GM21367 (cell line): Measurements from ENCODE around the gene LYZL4.

ENCODE experiments used
- ATAC-seq: cut with Tn5 transposase; IDR thresholded peaks from one replicate; pipeline ENCODE4 v1.9.1; 2021; ENCODE audit not compliant: unreplicated experiment

The LYZL4 gene

DNA sequence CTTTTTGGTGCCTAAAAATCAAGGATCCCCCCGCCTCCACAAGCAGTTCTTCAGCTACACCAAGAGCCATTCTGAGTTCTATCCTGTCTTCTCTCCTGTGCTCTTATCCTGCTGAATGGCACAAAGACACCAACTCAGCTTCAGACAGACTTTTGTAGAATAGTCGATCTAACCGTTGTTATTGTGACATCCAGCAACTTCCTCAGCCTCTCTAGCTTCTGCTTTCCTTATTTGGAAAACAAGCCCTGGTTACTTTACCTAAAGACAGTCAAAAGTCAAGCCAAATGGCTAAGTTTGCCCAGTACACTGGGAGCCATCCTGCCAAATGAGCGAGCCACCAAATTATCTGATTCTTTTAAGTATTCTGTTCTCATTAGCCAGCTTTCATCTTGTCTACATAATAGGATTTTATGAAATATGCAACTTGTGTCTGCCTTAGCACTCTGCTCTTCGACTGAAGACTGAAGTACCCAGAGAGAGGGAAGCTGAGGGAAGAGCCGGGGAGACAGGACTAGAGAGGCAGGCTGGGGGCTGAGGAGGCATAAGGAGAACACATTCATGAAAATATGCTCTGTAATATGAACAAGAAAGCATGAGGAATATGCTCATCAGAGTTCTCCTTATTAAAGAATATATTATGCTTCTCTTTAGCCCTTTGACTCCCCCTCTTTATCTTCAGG lies 35.1 kb downstream of the LYZL4 start:
- no peak for ATAC-seq

DNA sequence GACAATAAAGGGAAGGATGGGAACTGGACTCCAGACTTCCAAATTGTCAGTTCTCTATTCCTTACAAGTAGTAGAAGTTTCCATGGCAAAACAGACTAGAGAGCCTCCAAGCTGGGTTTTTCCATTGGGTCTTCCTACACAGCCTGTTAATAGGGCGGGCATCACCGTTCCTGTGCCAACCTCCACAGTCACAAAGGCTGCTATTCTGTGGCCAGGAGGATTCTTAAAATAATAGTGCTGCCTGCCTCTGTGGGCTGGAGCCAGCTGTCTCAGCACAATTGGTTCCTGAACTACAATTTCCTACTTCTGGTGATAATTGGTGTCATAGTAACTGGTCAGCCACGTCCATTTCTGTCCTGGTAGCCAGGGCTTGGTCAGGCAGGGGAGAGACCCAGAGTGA lies 38.6 kb downstream of the LYZL4 start:
- ATAC-seq = no peak

- ATAC-seq = no peak
These were observed 40.6 kb downstream of the LYZL4 start for GRCh38 chr3:42369832-42370231.

- no peak for ATAC-seq
These were observed 41.1 kb downstream of the LYZL4 start for GRCh38 chr3:42369304-42369703.

DNA sequence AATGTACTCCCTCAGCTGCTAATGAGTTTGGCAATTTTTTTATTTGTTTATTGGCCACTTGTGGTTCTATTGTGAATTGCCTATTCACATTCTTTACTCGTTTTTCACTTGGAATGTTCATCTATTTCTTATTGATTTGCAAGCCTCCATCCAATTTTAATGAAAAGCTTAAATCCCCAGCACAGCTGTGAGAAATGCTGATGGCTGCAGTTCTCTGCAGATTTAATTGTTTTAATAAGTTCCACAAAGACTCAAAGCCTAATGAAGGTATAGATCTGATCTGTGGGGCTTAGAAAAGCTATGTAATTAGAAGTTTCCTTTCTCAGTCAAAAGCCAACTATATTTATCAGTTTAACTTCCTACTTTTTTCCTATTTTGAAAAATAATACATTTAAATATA lies 41.5 kb downstream of the LYZL4 start:
- ATAC-seq = no peak

DNA sequence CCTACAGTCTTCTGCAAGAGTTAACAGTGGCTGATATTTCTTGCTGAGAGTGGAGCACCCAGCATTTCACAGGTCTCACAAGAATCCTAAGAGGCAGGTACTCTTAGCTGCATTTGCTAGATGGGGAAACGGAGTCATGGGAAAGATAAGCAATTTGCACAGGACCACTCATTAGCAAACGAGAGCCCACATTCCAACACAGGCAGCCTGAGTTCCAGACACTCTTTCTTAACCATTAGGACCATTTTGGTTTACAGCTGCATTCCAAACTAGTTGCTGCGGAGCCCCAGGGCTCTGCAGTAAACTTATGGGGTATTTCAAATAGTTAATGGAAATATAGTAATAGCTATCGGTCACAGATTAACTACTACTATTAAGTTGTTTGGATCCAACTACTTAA lies 42.5 kb downstream of the LYZL4 start:
- ATAC-seq = no peak

DNA sequence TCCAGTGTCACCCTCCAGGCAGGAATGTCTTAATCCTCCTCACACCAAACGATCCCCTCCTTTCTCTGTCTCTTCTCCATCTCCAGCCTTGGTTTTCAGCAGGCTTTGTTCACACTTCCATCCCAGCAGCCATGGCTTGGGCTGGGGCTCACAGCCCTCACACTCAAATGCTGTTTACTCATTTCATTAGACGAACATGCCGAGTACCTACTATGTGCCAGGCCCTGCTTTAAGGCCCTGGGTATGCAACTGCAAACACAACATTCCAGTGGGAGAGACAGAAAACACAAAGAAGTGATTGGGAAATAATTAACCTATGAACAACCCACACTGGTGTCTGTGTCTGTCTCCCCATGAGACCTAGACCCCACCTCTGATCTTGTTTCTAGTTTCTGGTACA lies 43.9 kb downstream of the LYZL4 start:
- no peak for ATAC-seq

GRCh38 chr3:42357335-42357734 lies 53.1 kb downstream of the LYZL4 start:
- ATAC-seq = no peak

DNA sequence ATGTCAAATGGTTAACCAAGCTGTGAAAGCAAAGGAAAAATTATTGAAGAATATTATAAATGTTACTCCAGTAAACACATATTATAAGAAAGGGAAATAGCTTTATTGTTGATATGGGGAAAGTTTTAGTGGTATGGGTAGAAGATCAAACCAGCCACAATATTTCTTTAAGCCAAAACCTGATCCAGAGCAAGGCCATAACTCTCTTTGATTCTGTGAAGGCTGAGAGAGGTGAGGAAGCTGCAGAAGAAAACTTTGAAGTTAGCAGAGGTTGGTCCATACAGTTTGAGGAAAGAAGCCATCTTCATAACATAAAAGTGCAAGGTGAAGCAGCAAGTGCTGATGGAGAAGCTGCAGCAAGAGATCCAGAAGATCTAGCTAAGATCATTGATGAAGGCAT lies 54.8 kb downstream of the LYZL4 start:
- ATAC-seq = no peak

DNA sequence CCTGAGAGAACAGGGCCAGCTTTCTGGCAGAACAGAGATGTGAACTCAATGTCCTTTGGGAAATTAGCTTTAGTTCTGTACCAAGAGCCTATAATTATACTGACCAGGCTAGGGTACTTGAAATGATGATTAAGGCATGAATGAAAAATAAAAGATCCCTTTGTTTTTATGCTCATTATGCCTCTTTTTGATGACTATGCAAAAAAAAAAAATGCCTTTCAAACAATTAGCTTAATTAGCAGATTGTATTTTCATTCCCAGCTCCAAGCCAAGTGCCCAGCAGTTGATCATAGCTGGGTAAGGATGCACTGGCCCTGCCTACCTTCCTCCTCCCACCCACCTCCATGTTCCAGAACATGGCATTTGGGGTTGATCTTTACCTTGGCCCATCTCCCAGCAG lies 56.8 kb downstream of the LYZL4 start:
- no peak for ATAC-seq

DNA sequence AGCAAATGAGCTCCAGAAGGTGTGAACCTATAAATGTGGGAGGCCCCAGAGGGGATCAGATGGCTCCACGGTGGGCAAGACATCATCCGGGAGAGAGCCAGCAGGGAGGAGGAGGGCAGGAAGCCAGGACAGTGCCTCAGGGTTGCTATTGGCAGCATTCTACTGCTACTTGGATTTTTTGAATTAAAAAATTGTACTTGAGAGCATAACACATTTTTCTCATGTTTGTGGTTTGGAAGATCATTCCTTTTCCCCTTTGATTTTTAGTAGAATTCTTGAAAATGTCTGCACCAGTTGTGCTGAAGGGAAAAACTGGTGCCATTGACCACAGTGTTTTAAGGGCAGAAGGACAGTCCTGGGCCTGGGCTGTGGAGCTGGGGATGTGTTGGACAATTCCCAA lies 59.2 kb downstream of the LYZL4 start:
- ATAC-seq = no peak

GRCh38 chr3:42349765-42350594 lies 60.4 kb downstream of the LYZL4 start:
- no peak for ATAC-seq

GRCh38 chr3:42347928-42348327 lies 62.5 kb downstream of the LYZL4 start:
- no peak for ATAC-seq
